Fibroblast of skin of abdomen (primary cell): ENCODE measurements around the gene TTYH3.
"Not testable (repeated sequence)": the region's sequence is repeated elsewhere in the genome, so short reads cannot be mapped to it uniquely, and the experiment has no call there.

Experiments used
- DNase-seq: peaks from one replicate; pipeline ENCODE4 v3.0.0-alpha.2; 2013

The TTYH3 gene

DNA sequence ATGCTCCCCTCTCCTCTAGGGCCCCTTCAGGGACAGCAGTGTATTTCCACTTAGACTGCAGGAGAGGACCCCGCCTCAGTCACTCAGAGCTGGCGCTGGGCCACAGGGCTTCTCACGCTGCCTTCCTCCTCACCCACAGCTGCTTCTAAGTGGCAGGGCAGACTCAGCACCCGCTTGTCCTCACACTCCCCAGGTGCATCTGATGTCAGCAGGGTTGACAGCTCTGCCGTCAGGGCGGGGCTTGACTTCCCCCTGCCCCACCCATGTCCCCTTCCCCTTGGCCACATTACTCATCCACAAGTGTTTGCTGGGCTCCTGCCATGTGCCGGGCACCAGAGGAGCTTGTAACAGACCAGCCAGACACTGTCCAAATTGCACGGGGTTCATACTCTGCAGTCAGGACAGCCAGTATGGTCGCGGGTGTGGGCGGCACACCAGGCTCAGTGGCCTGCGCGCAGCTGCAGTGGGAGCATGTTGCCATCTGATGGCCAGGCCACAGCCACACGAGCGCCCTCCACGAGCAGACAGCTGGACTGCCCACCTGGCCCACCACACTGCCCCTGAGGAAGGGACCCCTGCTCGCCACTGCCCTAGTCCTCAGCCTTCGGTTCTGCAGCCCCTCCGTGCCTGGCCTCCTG lies 29.3 kb upstream of the TTYH3 start:
- no peak for DNase-seq

DNA sequence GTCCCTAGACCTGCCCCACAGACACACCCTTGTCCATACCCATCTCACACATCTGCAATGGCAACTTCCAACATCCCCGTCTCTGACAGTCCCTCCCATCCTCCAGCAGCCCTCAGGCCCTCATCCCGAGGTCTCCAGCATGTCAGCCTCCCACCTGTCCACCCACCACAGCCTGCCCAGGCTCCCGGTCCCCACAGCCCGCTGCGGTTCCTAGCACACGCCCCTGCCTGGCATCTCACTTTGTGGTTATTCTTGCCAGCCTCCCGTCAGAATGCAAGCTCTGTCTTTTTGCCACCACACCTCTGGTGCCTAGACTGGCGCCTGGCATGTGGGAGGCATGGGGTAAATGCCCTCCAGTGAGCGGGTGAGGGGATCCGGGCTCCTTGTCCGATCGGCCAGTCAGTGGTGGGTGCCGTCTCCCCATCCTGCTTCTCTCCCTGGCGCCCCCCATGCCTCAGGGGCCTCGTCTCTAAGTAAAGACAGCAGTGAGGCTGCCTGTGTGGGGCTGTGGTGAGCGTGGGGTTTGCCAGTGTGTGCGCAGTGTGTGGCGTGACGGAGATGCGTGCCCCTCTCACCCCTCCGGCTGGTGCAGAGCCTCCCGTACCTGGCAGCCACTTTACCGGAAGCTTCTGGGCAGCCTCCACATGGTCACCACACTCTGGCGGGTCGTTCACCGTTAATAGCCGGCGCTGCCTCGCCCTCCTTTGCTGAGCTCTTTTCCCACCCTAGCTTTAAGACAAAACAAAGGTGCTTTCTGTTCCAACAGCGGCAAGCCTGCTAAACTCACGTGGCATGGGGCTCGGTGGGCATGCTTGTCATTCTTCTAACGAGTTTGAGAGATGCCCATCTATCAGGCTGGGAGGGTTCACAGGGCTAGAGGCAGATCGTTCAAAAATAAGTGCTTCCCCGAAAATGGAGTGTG lies 28.5 kb upstream of the TTYH3 start:
- no peak for DNase-seq

DNA sequence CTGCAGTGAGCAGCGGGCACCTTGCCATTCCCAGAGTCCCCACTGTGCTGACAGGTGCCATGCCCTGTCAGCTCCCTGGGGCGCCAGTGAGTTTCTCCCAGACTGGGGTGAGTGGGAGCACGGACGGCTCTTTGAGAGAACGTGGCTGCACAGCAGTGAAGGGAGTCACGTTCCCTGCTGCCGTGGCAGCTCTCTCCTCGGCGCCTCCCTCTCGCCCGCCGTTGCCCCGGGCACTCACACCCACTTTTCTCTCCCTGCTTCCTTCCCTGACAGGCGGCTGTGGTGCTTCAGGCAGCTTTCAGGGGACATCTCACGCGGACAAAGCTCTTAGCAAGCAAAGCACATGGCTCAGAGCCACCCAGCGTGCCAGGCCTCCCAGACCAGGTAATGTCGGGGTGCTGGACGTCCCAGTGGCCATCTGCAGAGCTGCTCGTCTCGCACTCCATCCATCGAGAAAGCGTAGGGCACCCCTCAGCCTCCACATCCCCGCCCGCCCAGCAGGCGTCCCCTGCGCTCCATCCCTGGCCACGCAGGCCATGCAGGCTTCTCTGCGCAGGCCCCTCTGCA lies 27.1 kb upstream of the TTYH3 start:
- DNase-seq, result no peak

DNA sequence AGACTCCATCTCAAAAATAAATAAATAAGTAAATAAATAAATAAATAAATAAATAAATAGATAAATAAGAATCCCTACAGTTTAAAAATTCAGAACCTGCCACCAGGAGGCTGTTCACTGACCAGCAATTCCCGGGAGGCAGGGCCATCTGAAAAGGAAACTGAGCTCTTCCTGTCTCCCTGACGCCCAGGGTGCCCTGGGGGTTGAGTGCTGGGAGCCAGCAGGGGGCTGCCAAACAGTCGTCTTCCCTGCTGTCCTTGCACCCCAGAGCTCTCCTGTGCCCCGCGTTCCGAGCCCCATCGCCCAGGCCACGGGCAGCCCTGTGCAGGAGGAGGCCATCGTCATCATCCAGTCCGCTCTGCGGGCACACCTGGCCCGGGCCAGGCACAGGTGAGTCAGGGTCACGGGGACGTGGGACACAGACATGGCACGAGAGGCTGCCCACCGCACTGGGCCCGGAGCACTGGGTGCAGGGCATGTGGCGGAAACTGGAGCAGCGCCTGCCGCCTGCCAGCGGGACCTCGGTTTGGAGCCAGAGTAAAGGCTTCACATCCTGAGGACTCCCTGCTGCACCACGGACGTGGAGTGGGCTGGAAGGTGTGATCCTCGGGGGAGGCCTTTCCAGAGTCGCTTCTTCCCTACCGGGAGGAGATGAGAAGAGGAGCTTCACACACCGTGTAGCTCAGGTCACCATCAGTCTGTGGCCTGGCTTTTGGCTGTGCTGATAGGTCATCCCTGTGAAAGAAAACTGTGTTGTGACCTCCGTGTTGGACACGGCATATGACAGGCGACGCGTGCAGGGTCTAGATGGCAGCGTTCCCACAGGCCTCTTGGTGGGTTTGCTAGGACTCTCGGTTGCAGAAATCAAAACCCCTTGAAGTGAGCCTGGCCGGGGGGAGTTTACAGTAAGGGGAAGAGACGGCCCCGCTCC lies 25.9 kb upstream of the TTYH3 start:
- no peak for DNase-seq

DNA sequence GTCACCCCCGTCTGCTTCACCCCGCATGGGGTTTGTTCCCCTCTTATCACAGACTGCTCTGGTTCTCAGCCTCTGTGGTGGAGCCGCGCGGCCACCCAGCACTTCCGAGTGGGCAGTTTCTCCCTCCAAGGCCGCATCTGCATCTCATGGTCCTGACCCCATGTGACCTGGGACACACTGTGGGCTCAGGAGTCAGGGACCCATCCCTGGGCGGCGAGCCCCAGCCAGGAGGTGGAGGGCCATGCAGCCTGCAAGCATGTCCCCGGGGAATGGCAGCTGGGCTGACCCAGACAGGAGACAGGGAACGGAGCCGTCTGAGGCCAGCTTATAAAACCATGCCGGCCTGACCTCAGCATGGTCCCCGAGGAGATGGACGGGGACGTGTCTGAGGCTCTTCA lies 25.2 kb upstream of the TTYH3 start:
- no peak for DNase-seq

DNA sequence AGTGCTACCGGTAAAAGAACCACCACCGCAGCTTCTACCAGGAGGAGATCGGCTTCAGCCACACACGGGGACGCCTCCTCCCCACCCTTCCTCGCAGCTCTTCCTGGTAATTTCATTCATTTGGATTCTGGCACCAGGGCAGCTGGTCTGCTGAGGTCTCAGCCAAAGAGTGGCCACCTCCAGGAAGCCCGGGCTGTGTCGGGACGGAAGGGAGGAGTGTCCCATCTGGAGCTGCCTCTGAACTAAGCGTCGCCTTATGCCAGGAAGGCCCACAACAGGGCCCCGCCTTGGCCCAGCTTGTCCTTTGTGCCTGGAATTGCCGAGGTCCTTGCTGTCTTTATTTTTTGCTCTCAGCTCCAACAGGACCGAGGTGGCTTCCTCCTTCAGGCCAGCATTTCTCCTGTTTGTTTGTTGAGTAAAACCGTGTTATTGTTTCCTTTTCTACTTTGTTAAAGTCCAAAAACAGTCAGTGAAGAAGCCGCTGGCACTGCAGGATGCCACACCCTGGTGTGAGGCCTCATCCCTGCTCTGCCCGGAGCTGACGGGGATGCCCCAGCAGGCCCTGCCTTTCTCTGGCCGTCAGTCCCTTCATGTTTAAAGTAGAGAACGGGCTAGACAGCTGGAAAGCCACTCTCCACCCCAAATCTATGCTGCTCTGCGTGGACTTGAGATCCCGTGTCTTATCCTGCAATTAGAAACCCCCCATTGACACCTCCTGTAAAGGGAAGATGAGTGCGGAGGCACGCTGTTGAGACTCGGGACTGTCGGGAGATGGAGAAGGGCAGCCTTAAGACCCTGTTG lies 24.5 kb upstream of the TTYH3 start:
- DNase-seq, result no peak

DNA sequence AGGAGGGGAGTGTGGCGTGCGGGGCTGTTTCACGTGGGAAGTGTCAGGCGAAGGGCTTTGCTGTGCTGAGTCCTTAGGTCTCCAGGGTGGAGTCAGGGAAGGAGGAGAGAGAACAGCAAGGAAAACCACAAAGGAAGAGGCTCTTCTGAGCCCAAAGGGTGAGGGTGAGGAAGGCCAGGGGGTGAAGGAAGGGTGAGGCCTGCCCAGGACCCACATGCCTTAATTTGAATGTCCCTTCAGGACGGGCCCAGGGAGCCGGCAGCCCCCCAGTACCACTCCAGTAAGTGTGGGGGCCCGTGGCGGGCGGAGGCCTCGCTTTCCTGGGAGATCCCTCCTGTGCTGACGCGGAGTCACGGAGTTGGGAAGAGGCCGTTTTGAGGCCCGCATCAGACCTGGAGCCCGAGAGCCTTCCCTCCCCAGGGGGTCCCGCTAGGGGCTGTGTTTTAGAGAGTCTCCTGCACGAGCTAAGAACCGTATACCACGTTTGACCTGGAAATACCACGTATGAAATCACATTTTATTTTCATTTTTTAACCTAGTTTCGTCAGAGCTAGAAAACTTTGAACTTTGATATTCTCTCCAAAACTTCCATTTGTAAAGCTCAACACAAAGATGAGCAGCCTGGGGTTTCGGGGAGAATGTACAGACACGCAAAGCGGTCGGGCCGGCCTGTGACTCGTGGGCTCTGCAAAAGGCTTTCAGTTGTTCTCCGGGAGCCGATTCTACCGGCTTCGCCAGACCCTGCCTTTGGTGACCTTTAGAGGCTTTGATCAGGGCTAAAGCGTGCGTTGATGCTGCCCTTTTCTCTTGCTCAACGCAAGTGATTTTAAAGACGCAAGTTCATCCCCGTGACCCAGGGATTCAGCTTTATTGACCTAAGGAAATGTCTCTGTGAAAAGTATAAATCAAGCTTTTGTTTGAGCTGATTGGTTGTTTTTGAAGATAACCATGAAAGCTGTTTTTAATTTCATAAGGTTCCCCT lies 23.6 kb upstream of the TTYH3 start:
- no peak for DNase-seq

DNA sequence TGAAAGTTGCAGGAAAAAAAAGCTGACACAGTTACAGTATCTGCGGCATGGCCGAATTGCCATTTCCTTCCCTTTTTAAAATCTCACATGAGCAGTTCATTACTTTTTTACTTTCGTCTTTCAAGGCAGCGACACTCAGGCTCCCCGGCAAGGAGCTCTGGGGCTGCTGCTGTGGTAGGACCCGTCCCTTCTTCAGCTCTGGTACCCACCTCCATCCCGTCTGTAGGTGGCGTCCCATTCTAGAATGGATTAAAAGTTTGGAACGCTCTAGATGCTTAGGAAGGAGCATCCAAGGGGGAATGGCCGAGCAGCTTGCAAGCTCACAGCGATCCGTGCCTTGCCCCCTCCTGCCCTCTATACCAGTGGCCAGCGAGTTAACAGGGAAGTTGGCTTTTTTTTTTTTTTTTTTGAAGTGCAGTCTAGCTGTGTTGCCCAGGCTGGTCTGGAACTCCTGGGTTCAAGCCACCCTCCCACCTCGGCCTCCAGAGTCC lies 22.8 kb upstream of the TTYH3 start:
- peak; percentile 45 for DNase-seq

DNA sequence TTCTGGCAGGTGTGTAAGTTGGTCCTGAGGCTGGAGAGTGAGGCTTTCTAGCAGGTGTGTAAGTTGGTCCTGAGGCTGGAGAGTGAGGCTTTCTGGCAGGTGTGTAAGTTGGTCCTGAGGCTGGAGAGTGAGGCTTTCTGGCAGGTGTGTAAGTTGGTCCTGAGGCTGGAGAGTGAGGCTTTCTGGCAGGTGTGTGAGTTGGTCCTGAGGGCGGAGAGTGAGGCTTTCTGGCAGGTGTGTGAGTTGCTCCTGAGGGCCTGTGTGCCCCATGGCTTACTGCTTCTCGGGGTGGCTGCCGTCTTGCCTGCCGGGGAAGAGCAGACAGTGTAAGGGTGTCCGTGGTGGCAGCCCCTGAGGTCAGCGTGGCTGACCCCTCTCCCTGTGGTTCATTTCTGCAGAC lies 22.1 kb upstream of the TTYH3 start:
- not testable (repeated sequence) for DNase-seq

DNA sequence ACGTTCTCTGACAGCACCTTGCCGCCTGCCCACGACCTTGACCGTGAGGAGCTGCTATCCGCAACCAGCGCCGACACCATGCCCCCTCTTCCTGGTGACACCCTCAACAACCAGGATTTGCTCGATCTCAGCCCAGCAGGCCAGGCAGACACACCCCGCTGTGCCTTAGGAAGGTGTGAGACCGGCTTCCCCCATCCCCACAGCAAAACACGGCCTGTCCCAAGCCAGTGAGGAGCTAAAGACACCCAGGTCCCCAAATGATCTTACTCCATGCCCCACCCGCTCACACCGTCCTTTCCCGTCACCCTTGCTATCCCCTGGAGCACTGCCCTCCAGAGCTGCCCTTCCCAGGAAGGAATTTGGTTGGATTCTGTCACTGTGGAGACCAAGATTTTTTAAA lies 21.3 kb upstream of the TTYH3 start:
- DNase-seq, result no peak

DNA sequence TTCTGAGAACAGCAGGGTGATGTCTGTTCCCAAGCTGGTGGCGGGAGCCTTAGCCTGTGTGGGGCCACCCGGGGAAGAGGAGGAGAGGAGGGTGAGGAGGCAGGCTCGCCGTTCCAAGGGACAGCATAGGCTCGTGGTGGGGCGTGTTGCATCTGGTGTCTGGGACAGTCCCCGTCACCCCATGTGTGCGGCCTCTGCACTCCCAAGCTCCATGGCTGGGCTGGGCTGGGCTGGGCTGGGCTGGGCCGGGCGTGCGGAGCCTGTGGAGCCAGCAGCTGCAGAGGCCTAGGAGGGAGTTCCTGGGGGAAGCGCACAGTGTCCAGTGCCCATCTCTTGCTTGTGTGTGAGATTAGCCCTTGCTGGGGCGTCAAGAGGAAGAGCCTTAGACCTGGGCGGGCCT lies 20.9 kb upstream of the TTYH3 start:
- DNase-seq, result no peak

DNA sequence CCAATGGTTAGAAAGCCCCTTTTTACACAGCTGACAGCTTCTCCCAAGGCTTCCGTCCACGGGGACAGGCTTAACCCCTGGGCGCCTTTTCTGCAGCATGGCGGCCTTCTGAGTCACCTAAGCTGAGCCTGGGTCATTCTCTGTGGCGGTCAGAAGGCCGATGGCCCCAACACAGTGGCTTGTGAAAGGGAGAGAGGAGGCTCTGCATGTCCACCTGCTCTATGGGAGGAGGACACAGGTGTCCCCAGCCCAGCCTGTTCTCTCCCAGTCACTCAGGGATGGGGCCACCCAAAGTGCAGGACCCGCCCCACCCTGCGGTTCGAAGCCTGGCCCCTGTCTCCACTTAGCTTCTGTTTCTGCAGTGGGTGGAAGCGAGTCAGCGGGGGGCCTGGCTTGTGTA lies 20.4 kb upstream of the TTYH3 start:
- no peak for DNase-seq

DNA sequence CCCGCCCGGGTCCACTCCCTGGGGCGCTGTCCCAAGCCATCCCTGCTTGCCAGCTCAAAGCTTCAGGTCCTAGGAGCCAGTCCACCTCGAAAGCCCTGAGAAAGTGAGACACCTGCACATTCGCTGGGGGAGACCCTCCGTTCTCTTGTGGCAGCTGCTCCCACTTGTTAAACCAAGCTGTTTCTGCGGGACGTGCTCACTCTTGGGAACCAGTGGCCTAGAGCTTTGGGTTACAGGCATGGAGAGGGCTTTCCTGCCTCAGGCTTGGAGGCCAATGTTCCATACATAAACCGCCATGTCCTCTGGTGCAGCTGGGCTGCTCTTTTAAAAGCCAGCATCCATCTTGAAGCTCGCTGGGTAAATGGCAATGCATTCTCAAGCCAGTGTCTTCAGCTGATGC lies 19.9 kb upstream of the TTYH3 start:
- DNase-seq, result no peak

DNA sequence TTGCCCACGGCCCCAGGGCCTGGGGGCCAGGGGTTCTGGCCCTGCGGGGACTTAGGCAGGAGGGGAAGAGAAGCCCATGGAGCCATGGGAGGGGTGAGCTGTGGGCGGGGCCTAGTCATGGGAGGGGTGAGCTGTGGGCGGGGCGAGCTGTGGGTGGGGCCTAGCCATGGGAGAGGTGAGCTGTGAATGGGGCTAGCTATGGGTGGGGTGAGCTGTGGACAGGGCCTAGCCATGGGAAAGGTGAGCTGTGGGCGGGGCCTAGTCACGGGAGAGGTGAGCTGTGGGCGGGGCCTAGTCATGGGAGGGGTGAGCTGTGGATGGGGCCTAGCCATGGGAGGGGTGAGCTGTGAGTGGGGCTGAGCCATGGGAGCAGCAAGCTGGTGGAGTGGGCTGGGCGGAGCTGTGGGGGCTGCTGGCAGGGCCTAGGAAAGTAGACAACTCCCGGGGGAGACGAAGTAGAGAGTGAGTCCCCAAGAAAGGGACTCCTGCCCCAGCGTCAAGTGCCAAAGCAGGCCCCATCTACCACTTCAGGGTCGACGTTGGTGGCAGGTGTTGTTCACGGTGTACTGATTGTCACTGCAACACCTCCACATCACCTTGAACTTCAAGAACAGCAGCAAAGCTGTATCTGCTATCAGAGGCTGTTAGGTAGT lies 19.2 kb upstream of the TTYH3 start:
- no peak for DNase-seq

DNA sequence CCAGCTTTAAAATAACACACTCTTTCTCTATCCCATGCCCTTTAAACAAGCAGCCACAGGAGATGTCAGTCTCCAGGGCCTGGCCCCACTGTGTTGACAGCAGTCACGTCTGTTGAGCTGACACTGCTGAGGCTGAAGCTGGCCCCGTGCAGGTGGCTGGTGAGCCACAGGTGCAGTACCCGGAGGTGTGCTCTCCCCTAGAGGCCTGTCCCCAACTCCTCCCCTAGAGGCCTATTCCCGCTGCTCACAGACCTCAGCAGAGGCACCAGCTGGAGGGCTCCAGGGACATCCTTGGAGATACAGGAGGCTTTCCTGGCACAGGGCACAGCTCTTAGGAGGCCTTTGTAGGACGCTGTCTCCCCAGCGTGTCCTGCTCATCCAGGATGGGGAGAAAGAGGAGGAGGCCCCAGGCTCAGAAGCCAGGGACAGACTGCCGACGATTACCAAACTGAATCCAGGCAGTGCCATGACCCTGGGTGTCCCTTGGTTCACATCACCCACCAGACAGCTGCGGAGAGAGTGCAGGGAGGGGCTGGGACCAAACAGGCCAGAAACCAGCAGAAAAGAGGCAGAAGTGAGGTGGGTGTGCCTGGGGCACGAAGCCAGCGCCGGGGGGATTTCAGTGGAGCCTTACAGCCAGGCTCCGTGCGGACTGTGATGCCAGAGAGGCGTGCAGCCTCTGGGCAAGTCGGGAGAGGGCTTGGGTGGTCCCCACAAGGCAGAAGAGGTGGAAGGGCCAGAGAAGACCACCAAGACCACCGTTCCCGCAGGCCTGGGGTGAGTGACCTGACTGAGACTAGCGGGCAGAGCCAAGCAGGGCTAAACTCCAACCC lies 18.5 kb upstream of the TTYH3 start:
- no peak for DNase-seq

DNA sequence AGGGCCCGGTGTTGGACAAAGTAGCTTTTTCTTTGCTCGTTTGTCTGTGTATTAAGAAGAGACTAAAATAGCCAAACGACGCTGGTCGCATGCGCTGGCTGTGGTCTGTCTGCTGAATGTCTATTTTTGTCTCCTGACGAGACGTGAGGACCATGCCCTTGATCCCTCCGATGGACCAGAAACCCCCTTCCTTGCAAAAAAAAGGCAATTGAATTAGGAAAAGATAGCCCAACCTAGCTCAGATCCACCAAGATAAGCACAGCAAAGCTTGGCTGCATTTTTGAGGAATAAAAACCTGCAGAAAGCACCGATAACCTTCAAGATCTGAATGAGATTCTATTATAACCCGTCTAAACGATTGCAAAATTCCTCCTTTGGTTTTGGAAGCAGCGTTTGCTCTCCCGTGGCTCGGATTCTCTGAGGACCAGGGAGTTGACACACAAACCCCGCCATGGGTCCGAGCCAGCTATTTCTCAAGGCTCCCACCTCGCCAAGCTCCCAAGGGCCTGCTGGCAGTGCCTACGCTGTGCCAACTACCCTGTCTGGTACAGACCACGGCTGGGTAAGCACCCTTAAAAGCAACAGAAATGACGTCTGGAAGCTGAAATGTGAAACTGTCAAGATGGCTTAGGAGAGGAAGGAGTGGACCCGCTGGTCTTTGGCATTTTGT lies 17.7 kb upstream of the TTYH3 start:
- DNase-seq, result no peak

DNA sequence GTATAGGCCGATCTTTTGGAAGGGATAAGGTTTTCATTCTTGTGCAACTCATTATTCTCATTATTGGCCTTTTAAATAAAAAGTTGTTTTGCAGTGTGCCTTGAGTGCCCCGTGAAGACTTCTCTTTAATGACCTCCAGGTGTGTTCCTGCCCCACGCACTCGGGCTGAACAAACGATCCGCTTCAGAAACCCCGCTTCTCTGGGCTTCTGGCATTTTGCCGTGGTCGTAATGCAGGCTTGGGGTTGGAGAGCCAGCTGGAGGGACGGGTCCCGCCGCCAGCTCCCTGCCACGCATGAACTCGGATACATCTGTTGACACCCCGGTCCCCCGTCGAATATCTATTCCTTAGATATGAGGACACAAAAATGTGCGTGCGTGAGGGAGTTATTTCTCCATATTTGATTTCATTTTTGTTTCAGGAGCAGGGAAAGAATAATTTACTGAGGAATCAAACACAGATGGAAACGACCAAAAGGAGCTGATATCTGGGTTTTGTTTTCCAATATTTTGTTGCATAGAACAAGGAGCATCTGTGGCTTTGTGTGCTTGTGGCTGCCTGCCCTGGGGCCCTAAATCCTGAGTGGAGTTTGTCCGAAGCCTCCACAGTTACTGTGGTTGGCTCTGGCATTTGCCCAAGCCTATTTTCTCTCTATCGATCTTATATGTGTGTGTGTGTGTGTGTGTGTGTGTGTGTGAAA lies 17.0 kb upstream of the TTYH3 start:
- no peak for DNase-seq
